Posterior vena cava (tissue), 2 donors: Measurements from ENCODE around the gene FAM199X. TPM values are rescaled to one million over a fixed set of nuclear protein-coding genes. Genes with fewer than 3 reads are reported as not detected.

Experiments used
- DNase-seq: peaks from one replicate; pipeline ENCODE4 v3.0.0-alpha.2; 2020; ENCODE audit warnings: low spot score
- intact Hi-C, 2 donors: fragments of 100-400 bp; cut with DNase I; formaldehyde crosslinking; loops; one replicate each; pipeline versions ENCODE4 v1.14.1 to v1.14.2; 2022 to 2023
- long read RNA-seq, 2 donors: library from polyadenylated mRNA; unstranded; transcript quantifications; one replicate each; pipeline ENCODE4 v2.0.0, GENCODE V29; 2020 to 2021
- total RNA-seq, 2 donors: library from RNA; stranded (reverse); fragmentation: NEBNext Ultra II Directional; extraction: Animal tissue kit (Norgen Biotek cat#: 25700); gene quantifications; one replicate each; pipeline ENCODE4 v1.2.1, GENCODE V29; 2021
- donor health status: DM: yes; HTN: yes; CAD: no.
- donor health status: DM: yes; HTN: yes; CAD: no.

FAM199X gene
- total RNA-seq: 10 to 100 TPM; 13.9 to 18.5 TPM
- long read RNA-seq, donor 1, full-length matches to known transcripts: 3 of 6 reads
- long read RNA-seq, donor 1, partial matches to known transcripts: 0 of 6 reads
- long read RNA-seq, donor 1, other reads (novel, unspliced or antisense): 3 of 6 reads
- long read RNA-seq, donor 2, full-length matches to known transcripts: 3 of 3 reads
- long read RNA-seq, donor 2, partial matches to known transcripts: 0 of 3 reads
- long read RNA-seq, donor 2, other reads (novel, unspliced or antisense): 0 of 3 reads

DNA sequence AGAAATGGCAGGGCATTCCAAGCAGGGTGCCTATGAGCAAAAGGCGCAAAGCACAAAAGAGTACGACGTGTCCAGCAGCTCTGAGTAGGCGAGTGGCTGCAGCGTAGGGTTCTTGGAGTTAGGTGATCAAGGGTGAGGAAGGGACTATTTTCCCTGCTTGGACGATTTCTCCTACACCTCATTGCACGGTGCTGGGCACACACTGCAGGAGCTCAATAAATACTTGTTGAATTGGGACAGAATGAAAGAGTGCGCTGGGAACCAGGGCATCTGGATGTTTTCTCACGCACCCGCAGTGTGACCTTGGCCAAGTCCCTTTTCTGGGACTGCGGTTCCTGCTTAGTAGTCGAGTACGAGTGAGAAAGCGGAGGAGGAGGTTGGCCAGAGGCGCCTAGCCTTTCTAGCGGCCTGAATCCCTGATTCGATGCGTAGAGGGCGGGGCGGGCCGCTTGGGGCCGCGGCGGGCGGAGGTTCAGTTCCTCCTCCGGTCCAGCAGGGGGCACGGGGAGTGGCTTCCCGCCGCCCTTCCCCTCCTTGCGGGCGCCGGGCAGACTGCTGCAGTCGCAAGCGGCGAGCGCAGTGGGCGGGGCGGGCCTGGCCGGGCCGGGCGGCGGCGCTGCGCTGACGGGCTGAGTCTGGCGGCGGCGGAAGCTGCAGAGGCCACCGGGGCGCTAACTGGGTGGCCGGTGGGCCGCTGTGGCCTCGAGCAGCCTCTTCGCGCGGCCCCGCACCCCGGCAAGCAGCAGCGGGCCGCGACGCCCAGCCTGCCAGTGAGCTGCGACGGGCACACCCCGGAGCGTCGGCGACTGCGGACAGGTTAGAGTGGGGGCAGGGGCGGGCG lies at the start of gene FAM199X:
TSS of gene FAM199X (plus strand) at position 560 of the 841 bp plus-strand sequence. CDS start 333 bp downstream, outside the sequence.
- DNase-seq: peak; percentile 96
- intact Hi-C loops: no loop called here

DNA sequence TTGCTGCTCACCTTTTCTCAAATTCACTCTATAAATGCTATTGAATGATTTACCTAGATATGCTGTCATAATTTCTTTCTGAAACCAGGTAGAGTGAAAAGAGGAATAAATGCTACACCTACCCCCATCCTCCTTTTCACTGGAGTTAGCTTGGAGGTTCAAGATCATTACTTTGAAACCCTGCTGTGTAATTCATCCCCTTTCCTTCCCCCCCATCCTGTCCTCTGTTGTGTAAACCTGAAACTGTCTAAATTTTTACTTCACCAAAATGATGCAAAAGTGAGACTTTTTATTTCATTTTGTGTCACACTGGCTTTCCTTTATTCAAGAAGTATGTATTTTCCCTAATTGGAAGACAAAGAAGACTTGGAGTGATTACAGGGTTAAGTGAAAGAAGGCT lies 48.5 kb upstream of the FAM199X start:
- DNase-seq: no peak
- intact Hi-C loops: no loop called here

DNA sequence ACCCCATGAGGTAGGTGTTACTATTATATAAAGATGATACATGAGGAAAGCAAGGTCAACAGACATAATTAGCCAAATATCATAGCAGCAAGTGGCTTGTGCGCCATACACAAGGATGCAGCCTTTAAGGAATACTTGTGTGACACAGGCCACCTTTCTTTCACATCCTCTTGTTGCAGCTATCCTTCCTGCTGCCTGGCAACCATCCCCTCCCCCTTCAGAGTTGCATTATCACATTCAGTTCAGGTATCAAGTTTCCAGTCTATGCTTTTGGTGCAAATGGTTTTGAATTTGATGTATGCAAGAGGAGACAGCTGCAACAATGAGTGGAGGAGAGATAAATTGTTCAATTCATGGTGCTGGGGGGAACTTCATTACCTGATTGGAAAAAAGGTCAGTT lies 47.5 kb upstream of the FAM199X start:
- intact Hi-C loops: no loop called here

DNA sequence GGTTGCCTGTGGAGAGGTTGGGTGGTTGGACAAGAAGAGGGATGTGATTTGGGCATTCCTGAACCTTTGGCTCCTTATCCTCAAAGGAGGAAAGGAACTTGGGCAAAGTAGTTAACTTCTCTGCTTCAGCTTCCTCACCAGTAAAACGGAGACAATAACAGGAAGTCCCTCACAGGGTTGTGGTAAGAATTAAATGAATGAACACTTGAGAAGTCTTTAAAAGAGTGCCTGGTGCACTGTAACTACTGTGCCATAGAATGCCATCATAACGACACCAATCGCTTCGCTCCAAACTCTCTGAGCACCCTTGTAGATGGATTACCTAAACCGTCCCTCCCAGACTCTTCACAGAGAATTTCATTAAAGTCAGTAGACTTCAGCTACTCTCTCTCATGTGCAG lies 43.4 kb upstream of the FAM199X start:
- no peak for DNase-seq
- intact Hi-C loops: no loop called here

More for the DNA sequence above, 47.5 kb upstream of the FAM199X start:
- DNase-seq: no peak

DNA sequence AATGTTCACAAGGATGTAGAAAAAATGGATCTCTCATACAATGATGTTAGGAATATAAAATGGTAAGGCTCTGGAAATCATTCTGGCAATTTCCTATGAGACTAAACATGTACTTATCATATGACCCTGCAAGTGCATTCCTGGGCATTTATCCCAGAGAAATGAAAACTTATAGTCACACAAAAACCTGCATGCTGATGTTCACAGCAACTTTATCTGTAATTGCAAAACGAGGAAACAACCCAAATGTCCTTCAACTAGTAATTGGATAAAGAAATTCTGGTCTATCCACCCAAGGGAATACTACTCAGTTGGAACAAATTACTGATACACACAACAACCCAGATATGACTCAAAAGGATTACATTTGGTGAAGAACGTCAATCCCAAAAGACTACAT lies 39.4 kb upstream of the FAM199X start:
- no peak for DNase-seq
- intact Hi-C loops: no loop called here

DNA sequence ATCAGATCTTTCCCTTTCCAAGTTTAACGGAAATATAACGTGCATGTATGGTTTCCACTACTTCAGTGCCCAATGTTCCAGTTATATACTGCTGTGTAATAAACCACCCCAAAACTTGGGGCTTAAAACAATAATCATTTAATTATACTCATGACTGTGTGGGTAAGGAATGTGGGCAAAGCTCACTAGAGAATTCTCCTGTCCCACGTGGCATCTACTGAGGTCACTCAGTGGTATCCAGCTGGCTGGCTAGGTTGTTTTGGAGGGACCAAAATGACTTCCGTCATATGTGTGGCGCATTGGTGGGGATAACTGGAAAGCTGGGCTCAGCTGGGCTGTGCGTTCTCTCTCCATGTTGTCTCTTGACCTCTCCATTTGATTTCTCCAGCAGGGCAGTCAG lies 35.4 kb upstream of the FAM199X start:
- no peak for DNase-seq
- intact Hi-C loops: loop anchor here in 1 of 2 donors (2.0 to 10.0 kb wide), 2 partner anchors 22 to 286 kb away; no protein-coding TSS in a partner anchor

DNA sequence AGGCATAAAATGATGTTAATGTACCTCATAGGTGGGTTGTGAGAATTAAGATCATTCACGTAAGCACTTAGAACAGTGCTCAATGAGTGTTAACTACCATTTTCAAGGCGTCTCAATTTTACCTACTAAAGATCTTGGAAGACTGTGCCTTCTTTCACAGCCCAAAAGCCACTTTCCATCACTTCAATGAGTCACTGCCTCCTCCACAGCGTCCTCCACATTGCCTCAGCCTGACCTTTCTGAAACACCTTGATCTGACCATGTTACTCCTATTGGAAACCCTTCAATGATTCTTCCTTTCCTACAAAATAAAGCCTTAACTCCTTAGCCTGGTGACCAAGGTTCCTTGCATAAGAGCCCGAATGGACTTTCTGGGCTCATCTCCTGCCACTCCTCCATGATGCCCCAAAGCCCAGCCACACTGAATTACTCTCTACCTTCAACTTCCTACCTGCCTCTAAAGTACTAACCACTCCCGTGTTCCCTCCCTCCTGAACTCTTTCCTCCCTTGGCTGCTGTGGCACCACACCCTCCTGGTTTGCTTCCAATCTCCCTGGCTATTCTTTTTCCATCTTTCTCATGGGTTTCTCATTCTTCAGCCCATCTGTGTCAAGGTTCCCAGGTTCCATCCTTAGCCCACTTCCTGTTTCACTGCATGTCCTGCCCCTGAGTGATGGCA lies 31.5 kb upstream of the FAM199X start:
- no peak for DNase-seq
- intact Hi-C loops: loop anchor here in 1 of 2 donors (10.0 kb wide), 1 partner anchor 290 kb away; no protein-coding TSS in a partner anchor

DNA sequence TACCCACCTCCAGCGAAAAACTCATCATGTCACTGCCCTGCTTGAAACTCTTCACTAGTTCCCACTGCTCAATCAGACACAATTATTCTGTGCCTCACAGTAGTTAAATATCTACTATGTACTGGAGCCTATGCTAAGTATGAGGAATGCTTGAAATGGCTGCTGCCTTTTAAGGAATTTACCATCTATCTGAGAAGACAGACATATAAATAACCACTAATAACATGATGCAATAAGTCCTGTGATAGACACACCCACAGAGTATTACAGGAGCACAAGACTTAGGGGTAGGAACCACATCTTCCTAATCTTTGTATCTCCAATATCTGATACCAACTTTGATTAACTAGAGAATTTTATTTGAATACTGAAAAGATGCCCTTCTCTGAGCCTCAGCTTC lies 30.6 kb upstream of the FAM199X start:
- intact Hi-C loops: loop anchor here in 1 of 2 donors (10.0 kb wide), 1 partner anchor 291 kb away; no protein-coding TSS in a partner anchor
- DNase-seq: no peak

DNA sequence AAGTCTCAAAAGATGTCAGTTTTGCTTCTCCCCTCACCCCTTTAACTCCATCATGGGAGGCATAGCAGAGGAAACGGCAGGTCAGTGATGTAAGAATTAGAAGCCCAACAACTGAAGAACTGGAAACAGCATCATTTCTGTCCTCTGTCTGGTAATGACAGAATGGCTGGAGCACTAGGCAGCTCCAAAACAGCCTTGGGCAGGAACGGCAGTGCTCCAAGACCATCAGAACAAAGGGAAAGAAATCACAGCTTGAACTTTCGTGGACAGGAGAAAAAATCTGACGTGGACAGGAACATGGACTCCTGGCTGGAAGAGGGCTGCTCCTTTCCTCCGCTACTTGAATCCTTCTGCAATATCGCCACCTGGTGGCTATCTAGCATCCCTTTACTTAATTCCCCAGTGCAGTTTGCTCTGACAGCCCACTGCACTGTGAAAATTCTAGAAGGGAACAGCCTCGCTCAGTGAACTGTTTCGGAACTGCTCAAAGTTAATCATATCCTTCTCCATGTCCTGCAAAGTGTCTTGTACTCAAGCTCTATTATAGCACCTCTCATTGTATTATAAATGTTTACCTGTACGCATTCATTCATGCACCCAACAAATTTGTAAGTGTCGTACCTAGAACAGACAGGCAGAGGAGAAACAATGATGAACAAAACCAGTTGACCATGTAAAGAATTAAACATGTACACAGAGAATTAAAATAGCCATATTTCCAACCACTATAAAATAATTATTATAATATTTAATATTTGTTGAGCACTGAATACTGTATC lies 29.8 kb upstream of the FAM199X start:
- no peak for DNase-seq
- intact Hi-C loops: loop anchor here in 1 of 2 donors (10.0 kb wide), 1 partner anchor 292 kb away; no protein-coding TSS in a partner anchor

DNA sequence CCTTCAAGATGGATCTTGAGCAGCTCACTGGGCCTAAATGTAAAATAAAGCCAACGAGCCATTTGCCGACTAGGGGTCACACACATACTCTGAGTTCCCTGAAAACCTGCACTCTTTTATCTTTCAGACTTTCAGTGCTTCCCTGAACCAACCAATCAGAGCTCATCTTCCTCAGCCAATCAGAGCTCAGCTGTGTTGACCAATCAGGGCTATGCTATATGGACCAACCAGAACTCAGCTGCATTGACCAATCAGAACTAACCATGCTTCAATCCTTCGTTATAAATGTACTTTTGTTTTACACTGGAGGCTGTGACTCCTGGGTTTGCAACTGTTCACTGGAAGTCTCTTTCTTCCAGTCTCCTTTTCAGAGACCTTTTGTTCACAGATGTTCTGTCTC lies 28.8 kb upstream of the FAM199X start:
- intact Hi-C loops: loop anchor here in 1 of 2 donors (10.0 kb wide), 1 partner anchor 293 kb away; no protein-coding TSS in a partner anchor
- no peak for DNase-seq

DNA sequence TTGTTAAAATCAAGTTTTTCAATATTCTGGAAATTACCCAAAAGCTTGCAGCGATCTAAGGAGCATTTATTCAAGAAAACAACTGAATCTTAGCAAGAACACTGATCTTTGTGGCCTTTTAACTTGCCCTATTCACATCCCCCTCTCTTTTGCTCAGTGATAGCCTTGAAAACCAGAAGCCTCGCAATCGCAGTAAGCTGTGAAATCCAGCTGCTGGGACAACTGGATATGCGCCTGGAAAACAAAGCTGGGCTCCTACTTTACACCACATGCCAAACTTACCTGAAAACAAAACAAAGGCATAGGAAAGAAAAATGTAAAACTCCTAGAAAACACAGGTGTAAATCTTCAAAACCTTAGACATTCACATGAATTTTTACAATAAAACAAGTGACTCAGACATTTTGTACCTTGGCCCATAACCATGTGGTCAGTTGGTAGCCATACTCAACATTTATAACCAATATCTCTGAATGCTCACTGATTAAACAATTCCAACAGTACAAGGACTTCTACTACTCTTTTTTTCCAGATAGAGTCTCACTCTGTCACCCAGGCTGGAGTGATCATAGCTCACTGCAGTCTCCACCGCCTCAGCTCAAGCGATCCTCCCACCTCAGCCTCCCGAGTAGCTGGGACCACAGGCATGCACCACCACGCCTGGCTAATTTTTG lies 25.0 kb upstream of the FAM199X start:
- intact Hi-C loops: no loop called here
- no peak for DNase-seq

DNA sequence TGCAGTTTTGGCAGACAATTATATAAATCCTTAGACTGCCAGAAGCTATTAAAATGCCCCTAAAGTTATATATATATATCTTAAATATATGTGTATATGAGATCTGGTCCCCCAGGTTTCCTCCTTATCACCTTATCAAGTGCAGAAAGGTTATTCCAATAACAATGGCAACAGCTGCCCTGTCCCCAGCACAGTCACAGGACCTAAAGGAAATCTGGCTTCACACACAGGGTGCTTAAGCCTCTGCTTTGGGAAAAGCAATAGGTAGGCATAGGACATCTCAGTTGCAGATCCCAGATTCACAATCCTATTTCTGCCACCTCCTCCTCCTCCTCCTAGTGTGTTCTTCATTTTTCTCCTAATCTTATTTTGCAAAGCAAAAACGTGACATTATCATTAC lies 15.2 kb upstream of the FAM199X start:
- intact Hi-C loops: loop anchor here in 1 of 2 donors (10.0 kb wide), 1 partner anchor 616 kb away; no protein-coding TSS in a partner anchor
- no peak for DNase-seq

DNA sequence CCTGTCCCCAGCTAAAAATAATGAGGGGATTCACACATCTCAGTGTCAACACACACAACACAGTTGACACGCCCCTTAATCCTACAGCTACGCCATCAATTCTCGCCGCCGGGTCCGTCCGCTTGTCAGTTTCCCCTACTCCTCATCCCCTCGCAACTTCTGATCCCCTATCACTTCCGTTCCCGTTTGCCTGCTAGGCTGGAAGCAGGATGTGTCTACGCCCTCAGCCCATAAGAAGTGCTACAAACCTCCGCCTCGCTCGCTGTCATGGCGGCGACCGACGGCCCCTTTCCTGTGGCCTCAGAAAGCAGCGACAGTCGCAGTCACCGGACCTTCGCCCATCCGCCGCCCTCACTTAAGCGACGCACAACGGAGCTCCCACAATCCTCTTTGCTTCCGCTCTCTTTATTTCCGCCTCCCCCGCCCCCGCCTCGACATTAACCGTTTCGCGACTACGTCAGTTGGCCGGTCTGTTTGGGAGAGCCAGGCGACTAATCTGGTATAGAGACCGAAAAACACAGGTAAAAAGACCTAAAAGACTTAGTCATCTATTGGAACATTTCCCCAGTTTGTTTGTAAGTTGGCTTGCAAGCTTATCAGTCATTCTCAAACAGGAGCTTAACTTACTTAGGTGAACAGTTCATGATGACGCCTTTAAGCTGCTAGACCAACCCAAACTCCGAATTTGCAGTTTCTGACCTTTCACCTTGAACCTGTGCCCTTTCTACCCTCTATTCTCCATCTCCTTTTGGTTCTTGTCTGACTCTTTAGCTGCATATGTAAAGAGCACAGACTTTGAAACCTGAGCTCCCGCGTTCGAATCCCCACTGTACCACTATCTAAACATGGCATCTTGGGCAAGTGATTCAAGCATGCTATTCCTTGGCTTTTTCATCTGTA lies 9.4 kb upstream of the FAM199X start, which contains the start of gene SLC25A53:
TSS of gene SLC25A53 (minus strand) at position 380 of the 900 bp plus-strand sequence. CDS start 51,752 bp downstream, outside the sequence.
- intact Hi-C loops: loop anchor here in 1 of 2 donors (10.0 kb wide), 1 partner anchor 622 kb away; no protein-coding TSS in a partner anchor
- DNase-seq: peak; percentile 92

DNA sequence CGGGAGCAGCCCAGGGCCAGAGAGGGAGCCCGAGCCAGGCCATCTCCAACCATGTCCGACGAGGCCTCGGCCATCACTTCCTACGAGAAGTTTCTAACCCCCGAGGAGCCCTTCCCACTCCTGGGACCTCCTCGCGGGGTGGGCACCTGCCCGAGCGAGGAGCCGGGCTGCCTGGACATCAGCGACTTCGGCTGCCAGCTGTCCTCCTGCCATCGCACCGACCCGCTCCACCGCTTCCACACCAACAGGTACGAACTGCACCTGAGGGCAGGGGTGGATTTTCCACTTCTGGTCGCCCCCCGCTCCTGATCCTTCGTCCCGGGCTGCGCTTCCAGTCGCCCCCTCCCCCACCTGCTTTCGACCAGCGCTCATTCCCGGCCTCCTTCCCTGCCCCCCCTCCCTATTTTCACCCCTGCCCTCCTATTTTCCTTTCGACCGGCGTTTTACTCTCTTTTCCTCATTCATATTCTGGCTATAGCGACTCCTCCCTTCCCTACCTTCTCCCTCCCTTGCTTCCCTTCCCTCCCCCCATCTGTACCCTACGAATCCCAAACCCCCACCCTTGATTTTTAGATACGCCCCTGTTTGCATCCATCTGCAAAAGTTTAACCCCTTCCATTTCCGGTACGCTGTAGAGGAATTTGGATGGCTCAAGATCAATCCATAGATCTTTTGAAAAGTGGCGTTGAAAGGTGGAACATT lies 633 bp downstream of the FAM199X start:
- intact Hi-C loops: no loop called here
- DNase-seq: no peak

DNA sequence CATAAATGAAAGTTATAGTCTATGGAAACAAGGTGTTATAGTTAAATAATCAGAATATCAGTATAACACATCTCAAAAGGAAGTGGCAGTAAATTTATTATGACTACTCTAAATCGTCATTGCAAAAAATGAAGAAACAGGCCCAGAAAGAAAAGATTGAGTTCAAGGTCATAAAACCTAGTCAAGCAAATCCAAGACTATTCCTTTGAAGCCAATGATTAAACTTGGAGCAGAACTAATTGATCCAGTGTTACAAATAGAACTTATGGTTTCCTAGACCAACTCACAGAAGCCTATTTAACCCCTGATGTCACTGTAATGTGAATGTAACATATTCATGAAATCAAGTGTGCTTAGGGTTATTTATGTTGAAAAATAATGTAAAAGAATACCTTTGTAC lies 1.9 kb downstream of the FAM199X start:
- DNase-seq: no peak
- intact Hi-C loops: no loop called here

DNA sequence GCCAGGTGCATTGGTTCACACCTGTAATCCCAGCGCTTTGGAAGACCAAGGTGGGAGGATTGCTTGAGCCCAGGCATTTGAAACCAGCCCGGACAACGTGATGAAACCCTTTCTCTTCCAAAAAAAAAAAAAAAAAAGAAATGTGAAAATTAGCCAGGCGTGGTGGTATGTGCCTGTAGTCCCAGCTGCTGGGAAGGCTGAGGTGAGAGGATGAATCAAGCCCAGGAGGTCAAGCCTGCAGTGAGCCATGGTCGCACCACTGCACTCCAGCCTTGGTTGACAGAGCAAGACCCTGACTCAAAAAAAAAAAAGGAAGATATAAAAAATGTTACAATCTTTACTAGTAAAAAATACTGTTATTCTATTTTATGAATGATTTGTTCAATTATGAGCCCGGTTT lies 5.9 kb downstream of the FAM199X start:
- intact Hi-C loops: no loop called here
- no peak for DNase-seq

DNA sequence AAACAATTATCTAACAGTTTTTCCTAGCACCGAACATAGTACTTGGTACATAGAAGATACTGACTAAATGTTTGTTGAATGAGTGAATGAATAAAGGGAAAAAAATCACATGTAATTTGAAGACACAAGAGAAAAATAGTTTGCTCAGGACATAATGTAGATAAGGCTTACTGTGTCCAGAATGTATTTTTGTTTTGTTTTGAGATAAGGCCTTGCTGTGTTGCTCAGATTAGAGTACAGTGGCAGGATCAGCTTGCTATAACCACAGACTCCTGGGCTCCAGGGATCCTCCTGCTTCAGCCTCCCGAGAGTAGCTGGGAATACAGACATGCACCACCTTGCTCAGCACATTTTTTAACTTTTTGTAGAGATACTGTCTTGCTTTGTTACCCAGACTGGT lies 6.5 kb downstream of the FAM199X start:
- intact Hi-C loops: no loop called here
- DNase-seq: no peak
